ENCODE results near the gene WFDC6.
"Not testable (repeated sequence)": the region's sequence is repeated elsewhere in the genome, so short reads cannot be mapped to it uniquely, and the experiment has no call there.

Gene WFDC6

DNA sequence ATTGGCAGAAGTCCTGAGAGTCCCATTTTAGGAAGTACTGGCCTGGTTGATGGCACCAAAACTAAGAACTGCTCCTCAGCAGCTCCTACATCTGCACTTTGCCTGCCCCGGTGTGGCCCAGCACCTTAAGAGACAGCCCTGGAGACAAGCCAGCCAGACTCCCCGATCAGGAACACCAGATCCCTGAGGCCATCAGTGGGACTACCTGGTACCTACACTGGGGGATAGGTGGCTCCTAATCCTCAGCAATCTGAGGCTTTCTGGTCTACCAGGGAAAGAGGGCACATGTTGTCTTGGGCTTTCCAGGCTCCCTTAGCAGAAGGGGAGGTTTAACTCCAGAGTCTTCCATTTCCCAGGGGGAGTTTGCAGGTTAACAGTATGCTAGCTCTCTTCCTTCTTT, at the start of gene WFDC6:
WFDC6 (minus strand) TSS at position 101 of the 400 bp plus-strand sequence; CDS start at position 26, 75 bp downstream.
- H3K79me2 ChIP-seq (ENCODE audit: insufficient read depth, low read length), result no peaks in the 10 kb centered on the region
- no peaks in the 10 kb centered on the region for H3K36me3 ChIP-seq (ENCODE audit: insufficient read depth, low read length)
- no peak within 1 kb of the TSS for H2AFZ ChIP-seq (ENCODE audit: low read length)
- no peaks in the 10 kb centered on the region for H3F3A ChIP-seq (ENCODE audit: low read depth)
- no peaks in the 10 kb centered on the region for H3K4me1 ChIP-seq (ENCODE audit: insufficient read depth, low read length, poor library complexity, severe bottlenecking)
- no peaks in the 10 kb centered on the region for H3K27me3 ChIP-seq (ENCODE audit: insufficient read depth, low read length, poor library complexity, severe bottlenecking)
- H4K20me1 ChIP-seq (ENCODE audit: insufficient read depth, low read length, poor library complexity, severe bottlenecking), result no peaks in the 10 kb centered on the region
- no peak within 1 kb of the TSS for H3K4me2 ChIP-seq (ENCODE audit: low read depth, low read length, poor library complexity, severe bottlenecking)
- H3K9me3 ChIP-seq (ENCODE audit: insufficient read depth, low read depth, low read length), result no peaks in the 10 kb centered on the region
- TF ChIP-seq, protein P1, sequence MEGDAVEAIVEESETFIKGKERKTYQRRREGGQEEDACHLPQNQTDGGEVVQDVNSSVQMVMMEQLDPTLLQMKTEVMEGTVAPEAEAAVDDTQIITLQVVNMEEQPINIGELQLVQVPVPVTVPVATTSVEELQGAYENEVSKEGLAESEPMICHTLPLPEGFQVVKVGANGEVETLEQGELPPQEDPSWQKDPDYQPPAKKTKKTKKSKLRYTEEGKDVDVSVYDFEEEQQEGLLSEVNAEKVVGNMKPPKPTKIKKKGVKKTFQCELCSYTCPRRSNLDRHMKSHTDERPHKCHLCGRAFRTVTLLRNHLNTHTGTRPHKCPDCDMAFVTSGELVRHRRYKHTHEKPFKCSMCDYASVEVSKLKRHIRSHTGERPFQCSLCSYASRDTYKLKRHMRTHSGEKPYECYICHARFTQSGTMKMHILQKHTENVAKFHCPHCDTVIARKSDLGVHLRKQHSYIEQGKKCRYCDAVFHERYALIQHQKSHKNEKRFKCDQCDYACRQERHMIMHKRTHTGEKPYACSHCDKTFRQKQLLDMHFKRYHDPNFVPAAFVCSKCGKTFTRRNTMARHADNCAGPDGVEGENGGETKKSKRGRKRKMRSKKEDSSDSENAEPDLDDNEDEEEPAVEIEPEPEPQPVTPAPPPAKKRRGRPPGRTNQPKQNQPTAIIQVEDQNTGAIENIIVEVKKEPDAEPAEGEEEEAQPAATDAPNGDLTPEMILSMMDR (conservative IDR thresholded peaks at IDR 0.05; ENCODE audit: low read length), result no peak
- TF ChIP-seq EZH2phosphoT487 (IDR thresholded peaks at IDR 0.05; ENCODE audit: borderline replicate concordance), result no peak
- no peak within 1 kb of the TSS for H3K9ac ChIP-seq (ENCODE audit: low read depth, low read length, poor library complexity, severe bottlenecking)
- H3K4me3 ChIP-seq (ENCODE audit: low read length, poor library complexity, severe bottlenecking), result no peak within 1 kb of the TSS
- no peaks in the 10 kb centered on the region for H3K9me2 ChIP-seq (replicated peaks; ENCODE audit: low read depth, low read length)

DNA sequence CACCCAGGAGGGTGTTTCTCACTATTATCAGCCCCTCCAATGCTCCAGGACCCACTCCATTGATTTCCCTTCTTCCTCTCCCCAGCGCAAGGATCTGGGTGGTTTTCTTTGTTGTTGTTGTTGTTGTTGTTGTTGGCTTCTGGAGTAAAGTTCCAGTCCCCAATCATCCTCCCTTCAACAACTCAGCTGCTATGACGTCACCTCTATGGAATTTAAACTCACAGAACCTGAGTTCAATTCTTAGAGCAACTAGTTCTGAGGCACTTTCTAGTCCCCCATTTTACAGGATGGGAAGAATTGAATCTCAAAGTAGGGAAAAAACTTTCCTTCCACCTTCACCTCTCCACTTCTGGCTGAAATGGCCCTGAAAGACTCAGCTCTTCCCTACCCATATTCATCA, 49.5 kb upstream of the WFDC6 start:
- no peaks in the 10 kb centered on the region for H3K27me3 ChIP-seq (ENCODE audit: insufficient read depth, low read length, poor library complexity, severe bottlenecking)
- TF ChIP-seq, protein P1 (conservative IDR thresholded peaks at IDR 0.05; ENCODE audit: low read length), result no peak
- TF ChIP-seq EZH2phosphoT487 (IDR thresholded peaks at IDR 0.05; ENCODE audit: borderline replicate concordance), result no peak
- no peaks in the 10 kb centered on the region for H4K20me1 ChIP-seq (ENCODE audit: insufficient read depth, low read length, poor library complexity, severe bottlenecking)
- H2AFZ ChIP-seq (ENCODE audit: low read length), result no peak overlapping the region
- H3K4me3 ChIP-seq (ENCODE audit: low read length, poor library complexity, severe bottlenecking), result no peak overlapping the region
- H3K79me2 ChIP-seq (ENCODE audit: insufficient read depth, low read length), result no peaks in the 10 kb centered on the region
- no peaks in the 10 kb centered on the region for H3K4me1 ChIP-seq (ENCODE audit: insufficient read depth, low read length, poor library complexity, severe bottlenecking)
- H3K36me3 ChIP-seq (ENCODE audit: insufficient read depth, low read length), result no peaks in the 10 kb centered on the region
- no peak overlapping the region for H3K4me2 ChIP-seq (ENCODE audit: low read depth, low read length, poor library complexity, severe bottlenecking)
- no peak overlapping the region for H3K9ac ChIP-seq (ENCODE audit: low read depth, low read length, poor library complexity, severe bottlenecking)
- H3K9me3 ChIP-seq (ENCODE audit: insufficient read depth, low read depth, low read length), result no peaks in the 10 kb centered on the region
- no peaks in the 10 kb centered on the region for H3K9me2 ChIP-seq (replicated peaks; ENCODE audit: low read depth, low read length)
- H3F3A ChIP-seq (ENCODE audit: low read depth), result no peaks in the 10 kb centered on the region

DNA sequence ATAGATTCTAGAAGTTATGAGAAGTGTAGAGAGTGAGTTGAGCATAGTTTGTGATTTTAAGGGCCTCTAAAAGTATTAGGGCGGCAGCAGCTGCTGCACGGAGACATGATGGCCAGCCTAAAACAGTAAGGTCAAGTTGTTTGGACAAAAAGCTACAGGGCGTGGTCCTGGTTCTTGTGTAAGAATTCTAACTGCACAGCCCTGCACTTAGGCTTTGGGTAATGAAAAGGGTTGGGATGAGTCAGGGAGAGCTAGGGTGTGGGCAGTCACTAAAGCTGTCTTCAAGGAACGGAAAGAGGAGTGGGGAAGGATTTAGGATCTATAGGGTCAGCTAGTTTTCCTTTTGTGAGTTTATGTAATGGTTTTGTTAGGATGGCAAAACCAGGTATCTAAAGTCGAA, 46.7 kb upstream of the WFDC6 start:
- not testable (repeated sequence) for H3K36me3 ChIP-seq (ENCODE audit: insufficient read depth, low read length); H3K9me3 ChIP-seq (ENCODE audit: insufficient read depth, low read depth, low read length); H2AFZ ChIP-seq (ENCODE audit: low read length); H3K27me3 ChIP-seq (ENCODE audit: insufficient read depth, low read length, poor library complexity, severe bottlenecking); H3K79me2 ChIP-seq (ENCODE audit: insufficient read depth, low read length); H3K9ac ChIP-seq (ENCODE audit: low read depth, low read length, poor library complexity, severe bottlenecking); H4K20me1 ChIP-seq (ENCODE audit: insufficient read depth, low read length, poor library complexity, severe bottlenecking); H3F3A ChIP-seq (ENCODE audit: low read depth); H3K9me2 ChIP-seq (replicated peaks; ENCODE audit: low read depth, low read length); H3K4me3 ChIP-seq (ENCODE audit: low read length, poor library complexity, severe bottlenecking); H3K4me1 ChIP-seq (ENCODE audit: insufficient read depth, low read length, poor library complexity, severe bottlenecking); H3K4me2 ChIP-seq (ENCODE audit: low read depth, low read length, poor library complexity, severe bottlenecking)

DNA sequence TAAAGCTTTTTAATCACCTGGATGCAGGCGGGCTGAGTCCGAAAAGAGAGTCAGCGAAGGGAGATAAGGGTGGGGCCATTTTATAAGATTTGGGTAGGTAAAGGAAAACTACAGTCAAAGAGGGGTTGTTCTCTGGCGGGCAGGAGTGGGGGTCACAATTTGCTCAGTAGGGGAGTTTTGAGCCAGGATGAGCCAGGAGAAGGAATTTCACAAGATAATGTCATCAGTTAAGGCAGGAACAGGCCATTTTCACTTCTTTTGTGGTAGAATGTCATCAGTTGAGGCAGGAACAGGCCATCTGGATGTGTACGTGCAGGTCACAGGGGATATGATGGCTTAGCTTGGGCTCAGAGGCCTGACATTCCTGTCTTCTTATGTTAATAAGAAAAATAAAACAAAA, 45.0 kb upstream of the WFDC6 start:
- H3K79me2 ChIP-seq (ENCODE audit: insufficient read depth, low read length); H4K20me1 ChIP-seq (ENCODE audit: insufficient read depth, low read length, poor library complexity, severe bottlenecking); H2AFZ ChIP-seq (ENCODE audit: low read length); H3K9me2 ChIP-seq (replicated peaks; ENCODE audit: low read depth, low read length); H3F3A ChIP-seq (ENCODE audit: low read depth); H3K4me2 ChIP-seq (ENCODE audit: low read depth, low read length, poor library complexity, severe bottlenecking); H3K36me3 ChIP-seq (ENCODE audit: insufficient read depth, low read length); H3K27me3 ChIP-seq (ENCODE audit: insufficient read depth, low read length, poor library complexity, severe bottlenecking); H3K4me1 ChIP-seq (ENCODE audit: insufficient read depth, low read length, poor library complexity, severe bottlenecking); H3K9me3 ChIP-seq (ENCODE audit: insufficient read depth, low read depth, low read length); H3K9ac ChIP-seq (ENCODE audit: low read depth, low read length, poor library complexity, severe bottlenecking); H3K4me3 ChIP-seq (ENCODE audit: low read length, poor library complexity, severe bottlenecking): not testable (repeated sequence)
